HG03108 (cell line): ENCODE results near the gene CCDC141.

ENCODE experiments used
- ATAC-seq: cut with Tn5 transposase; IDR thresholded peaks from one replicate; pipeline ENCODE4 v1.9.1; 2021; ENCODE audit warnings: moderate library complexity; ENCODE audit not compliant: unreplicated experiment

The CCDC141 gene

GRCh38 chr2:178799305-178799704, 250.6 kb downstream of the CCDC141 start:
- ATAC-seq, result no peak

- ATAC-seq, result no peak
Observed at GRCh38 chr2:178796079-178796677, 253.8 kb downstream of the CCDC141 start.

GRCh38 chr2:178787934-178788333, 262.0 kb downstream of the CCDC141 start:
- ATAC-seq, result no peak

GRCh38 chr2:178787155-178787554, 262.8 kb downstream of the CCDC141 start:
- no peak for ATAC-seq

- no peak for ATAC-seq
Observed at GRCh38 chr2:178783889-178784288, 266.0 kb downstream of the CCDC141 start.

GRCh38 chr2:178782236-178782635, 267.7 kb downstream of the CCDC141 start:
- ATAC-seq, result no peak
